WI38 (cell line): ENCODE measurements around the gene LMBRD2.

Source experiments
- H3K4me3 ChIP-seq: 2 replicates; pipeline ENCODE4 v1.5.1; 2011; ENCODE audit warnings: low read depth, mild to moderate bottlenecking, control low read depth, low read length
- TF ChIP-seq, protein P1 (sequence below): IDR thresholded peaks from 2 replicates; pipeline ENCODE4 v1.5.1; 2012; ENCODE audit warnings: low read depth, mild to moderate bottlenecking, control low read depth, low read length

Gene LMBRD2

DNA sequence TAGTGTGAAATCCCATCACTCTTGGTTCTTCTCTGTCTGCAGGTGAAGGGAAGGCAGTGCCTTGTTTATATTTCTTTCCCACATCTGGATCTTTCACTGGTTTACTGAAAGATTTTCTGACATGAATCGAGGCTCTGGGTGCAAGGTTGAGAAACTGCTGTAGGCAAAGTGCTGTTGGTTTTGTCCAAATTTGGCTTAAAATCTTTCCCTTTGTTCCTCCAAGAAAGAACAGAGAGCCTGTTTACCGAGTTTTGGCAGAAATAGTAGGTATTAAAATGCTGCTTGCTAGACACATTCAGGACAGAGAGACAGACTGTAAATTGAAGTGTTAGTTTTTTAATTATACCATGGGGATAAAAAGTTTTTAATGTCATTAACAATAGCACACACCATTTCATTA is 21.7 kb upstream of the LMBRD2 start:
- TF ChIP-seq, protein P1, sequence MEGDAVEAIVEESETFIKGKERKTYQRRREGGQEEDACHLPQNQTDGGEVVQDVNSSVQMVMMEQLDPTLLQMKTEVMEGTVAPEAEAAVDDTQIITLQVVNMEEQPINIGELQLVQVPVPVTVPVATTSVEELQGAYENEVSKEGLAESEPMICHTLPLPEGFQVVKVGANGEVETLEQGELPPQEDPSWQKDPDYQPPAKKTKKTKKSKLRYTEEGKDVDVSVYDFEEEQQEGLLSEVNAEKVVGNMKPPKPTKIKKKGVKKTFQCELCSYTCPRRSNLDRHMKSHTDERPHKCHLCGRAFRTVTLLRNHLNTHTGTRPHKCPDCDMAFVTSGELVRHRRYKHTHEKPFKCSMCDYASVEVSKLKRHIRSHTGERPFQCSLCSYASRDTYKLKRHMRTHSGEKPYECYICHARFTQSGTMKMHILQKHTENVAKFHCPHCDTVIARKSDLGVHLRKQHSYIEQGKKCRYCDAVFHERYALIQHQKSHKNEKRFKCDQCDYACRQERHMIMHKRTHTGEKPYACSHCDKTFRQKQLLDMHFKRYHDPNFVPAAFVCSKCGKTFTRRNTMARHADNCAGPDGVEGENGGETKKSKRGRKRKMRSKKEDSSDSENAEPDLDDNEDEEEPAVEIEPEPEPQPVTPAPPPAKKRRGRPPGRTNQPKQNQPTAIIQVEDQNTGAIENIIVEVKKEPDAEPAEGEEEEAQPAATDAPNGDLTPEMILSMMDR = no peak
- H3K4me3 ChIP-seq = no peak overlapping the region

DNA sequence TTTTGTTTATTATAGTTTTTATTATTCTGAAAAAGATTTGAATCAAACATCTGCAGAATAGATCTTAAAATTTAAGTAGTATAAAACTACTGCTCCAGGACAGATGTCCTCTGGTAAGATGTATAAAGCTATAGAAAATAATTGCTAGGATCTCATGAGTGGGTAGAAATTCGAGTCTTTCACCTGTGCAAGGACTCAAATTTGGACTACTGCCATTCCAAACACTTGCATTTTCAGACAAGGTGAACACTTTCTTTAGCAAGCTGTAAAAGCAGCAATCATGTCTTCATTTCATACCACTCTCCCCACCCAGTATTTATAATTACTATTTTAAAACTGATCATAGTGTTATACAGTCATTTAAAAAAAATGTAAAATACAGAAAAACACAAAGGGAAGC is 20.9 kb upstream of the LMBRD2 start:
- TF ChIP-seq, protein P1 = no peak
- no peak overlapping the region for H3K4me3 ChIP-seq

DNA sequence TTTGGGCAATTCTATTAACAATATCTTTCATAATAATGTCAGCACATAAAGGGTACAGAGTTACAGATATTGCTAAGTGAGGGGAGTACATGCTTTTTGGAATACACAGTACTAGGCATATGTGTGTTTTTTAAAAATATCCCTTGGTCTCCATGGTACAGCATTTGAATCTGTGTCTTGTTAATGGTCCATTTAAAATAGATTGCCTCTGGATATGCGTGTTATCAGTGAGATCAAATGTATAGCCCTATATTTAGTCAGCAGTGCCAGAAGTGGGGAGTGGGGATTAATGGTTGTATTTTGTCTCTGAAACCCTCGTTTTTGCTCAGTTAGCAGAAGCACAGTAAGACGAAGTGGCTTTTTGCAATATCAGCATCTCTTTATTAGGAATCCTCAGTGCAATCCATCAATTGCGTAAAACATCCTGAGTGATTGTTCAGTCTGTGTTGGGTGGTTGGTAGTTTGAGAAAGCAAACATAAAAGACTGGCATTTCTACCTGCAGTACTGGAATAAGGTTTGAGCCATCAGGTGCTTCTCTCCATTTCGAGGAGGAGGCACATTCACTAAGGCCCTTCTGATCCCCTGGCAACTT is 19.2 kb upstream of the LMBRD2 start:
- TF ChIP-seq, protein P1 = no peak
- H3K4me3 ChIP-seq = no peak overlapping the region

DNA sequence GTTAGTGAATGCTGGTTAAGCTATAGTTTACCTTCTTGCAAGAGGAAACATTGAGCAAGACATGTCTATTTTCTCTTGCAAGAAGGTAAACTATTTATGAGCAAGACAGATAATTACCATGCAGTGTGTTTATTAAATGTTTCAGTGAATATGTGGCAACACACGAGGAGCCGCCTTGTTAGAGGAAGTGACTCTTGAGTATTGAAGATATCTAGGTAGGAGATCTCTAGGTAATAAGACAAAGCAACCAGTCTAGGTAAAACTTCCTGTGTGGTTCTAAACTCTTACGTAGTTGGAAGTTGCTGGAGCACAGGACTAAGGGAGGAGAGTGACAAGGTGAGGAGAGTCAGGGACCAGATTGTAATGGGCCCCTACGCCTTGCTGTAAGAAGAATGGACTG is 17.1 kb upstream of the LMBRD2 start:
- TF ChIP-seq, protein P1 = no peak

DNA sequence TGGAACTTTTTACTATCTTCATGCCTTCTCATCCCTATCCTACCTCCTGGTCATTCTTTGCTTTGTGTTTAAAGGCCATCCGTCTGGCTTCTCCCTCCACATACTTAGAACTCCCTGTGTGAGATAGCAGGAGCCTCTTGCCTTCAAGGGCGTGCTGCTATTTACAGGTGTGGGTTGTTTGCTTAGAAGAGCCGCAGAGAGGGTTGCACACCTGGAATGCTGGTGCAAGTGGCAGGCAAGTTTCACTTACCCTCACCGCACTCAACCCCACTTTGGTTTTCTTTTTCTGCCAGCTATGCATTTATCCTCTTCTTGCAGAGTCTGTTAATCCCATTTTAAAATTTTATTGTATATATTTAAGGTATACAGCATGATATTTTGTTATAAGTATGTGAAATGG is 12.8 kb upstream of the LMBRD2 start:
- TF ChIP-seq, protein P1 = no peak
- no peak overlapping the region for H3K4me3 ChIP-seq

More for the DNA sequence above, 17.1 kb upstream of the LMBRD2 start:
- H3K4me3 ChIP-seq = no peak overlapping the region

DNA sequence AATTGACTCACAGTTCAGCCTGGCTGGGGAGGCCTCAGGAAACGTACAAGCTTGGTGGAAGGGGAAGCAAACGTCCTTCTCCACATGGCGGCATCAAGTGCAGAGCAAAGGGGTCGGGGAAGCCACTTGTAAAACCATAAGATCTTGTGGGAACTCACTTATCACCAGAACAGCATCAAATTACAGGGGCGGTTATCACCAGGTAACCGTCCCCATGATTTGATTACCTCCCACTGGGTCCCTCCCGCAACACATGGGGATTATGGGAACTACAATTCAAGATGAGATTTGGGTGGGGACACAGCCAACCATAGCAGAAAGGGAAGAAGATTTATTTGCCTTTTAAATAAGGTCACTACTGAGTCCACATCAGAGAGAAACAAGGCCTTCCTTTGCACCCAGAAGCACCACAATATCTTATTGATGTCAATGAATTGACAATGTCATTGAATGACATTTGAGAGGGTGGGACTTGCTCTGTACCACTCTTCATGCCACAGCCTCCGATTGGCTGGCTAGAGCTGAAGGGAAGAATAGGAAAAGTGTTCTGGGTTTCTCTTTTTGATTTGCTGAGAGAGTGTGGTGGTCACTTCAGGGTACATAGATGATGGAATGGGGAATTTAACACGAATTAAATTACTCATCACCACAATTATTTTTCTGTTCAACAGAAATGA is 11.3 kb upstream of the LMBRD2 start:
- TF ChIP-seq, protein P1 = no peak
- no peak overlapping the region for H3K4me3 ChIP-seq

DNA sequence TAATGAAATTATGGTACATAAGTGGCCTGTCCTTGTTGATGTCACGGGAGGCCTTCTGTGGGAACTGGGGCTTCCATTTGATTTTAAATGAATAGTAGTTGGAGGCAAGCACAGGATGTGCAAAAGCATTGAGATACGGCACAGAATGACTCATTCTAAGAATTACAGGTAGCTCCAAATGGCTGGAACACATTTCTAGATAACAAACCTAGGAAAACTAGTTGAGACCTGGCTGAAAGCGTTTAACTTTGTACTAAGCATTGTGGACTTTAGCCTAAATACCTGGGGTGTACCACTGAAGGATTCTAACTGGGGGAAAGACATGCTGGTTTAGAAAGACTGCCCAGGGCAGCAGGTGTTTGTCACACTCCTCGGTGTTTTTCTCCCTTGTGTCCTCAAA is 9.7 kb upstream of the LMBRD2 start:
- no peak overlapping the region for H3K4me3 ChIP-seq

More for the DNA sequence above, 9.7 kb upstream of the LMBRD2 start:
- TF ChIP-seq, protein P1 = no peak
